HepG2 (cell line): ENCODE results near the gene OR2A25. TPM values are rescaled to one million over a fixed set of nuclear protein-coding genes. Genes with fewer than 3 reads are reported as not detected.

ENCODE experiments used
- ATAC-seq: fragments of 200-7000 bp; cut with Tn5 transposase; 3 replicates; pipeline ENCODE4 v1.9.1; 2020; ENCODE audit warnings: mild to moderate bottlenecking, moderate library complexity
- BruUV-seq: library from RNA; stranded (reverse); fragments of 400-500 nt; replicated peaks from 2 replicates; lab custom pipeline; 2021; lab: Mats Ljungman, UMichigan
- CTCF ChIA-PET: fragments of 300-600 bp; formaldehyde crosslinking; extraction: SDS; loops from one replicate; lab custom pipeline; 2021; ENCODE audit warnings: low total read pairs, inconsistent platforms, low intra/inter-chr PET ratio; lab: Yijun Ruan, JAX
- POLR2A ChIA-PET: fragments of 350-600 bp; sonication (Branson Sonifier 250); formaldehyde crosslinking; loops from one replicate; lab custom pipeline; 2020; ENCODE audit warnings: antibody characterized with exemption, inconsistent platforms; lab: Yijun Ruan, JAX
- DNase-seq: peaks from one replicate; pipeline ENCODE4 v3.0.0-alpha.2; 2015; ENCODE audit warnings: low spot score
- FAIRE-seq: peaks from 3 replicates; lab custom pipeline; 2011; peaks lifted over from hg19 to GRCh38; lab: Jason Lieb, UNC
- H2AFZ ChIP-seq: one replicate; pipeline ENCODE4 v1.6.1; 2011; ENCODE audit warnings: low read length, inconsistent platforms
- H3K27ac ChIP-seq: fragments of 300-600 bp; 3 replicates; pipeline ENCODE4 v1.8.0; 2011; ENCODE audit warnings: mixed run types, mild to moderate bottlenecking, mixed read lengths, low read length, inconsistent platforms; ENCODE audit not compliant: insufficient read depth; ENCODE audit errors: extremely low read length
- H3K27me3 ChIP-seq, 2 experiments: fragments of 200-600 bp in 1 of 2; 2 replicates in 1 of 2; 3 replicates in 1 of 2; pipeline versions ENCODE4 v1.6.0 to v1.8.0; 2011; ENCODE audit warnings: low read length in 2 of 2, mild to moderate bottlenecking in 2 of 2, moderate library complexity in 2 of 2, inconsistent platforms in 1 of 2; ENCODE audit not compliant: insufficient read depth in 2 of 2, control insufficient read depth in 1 of 2
- H3K36me3 ChIP-seq, 2 experiments: fragments of 200-600 bp in 1 of 2; replicated peaks in 1 of 2; 2 replicates in 1 of 2; 3 replicates in 1 of 2; pipeline versions ENCODE4 v1.5.1 to v1.8.0; 2011; ENCODE audit warnings: low read length in 2 of 2, inconsistent platforms in 1 of 2; ENCODE audit not compliant: insufficient read depth in 2 of 2, control insufficient read depth in 1 of 2
- H3K4me1 ChIP-seq: 2 replicates; pipeline ENCODE4 v1.5.1; 2012; ENCODE audit warnings: low read length, inconsistent platforms; ENCODE audit not compliant: insufficient read depth
- H3K4me2 ChIP-seq: 2 replicates; pipeline ENCODE4 v1.6.0; 2011; ENCODE audit warnings: low read depth, low read length, inconsistent platforms
- H3K4me3 ChIP-seq, 3 experiments: fragments of 200-600 bp in 1 of 3; sonication (generic), shearing (Covaris generic) in 1 of 3; replicated peaks in 1 of 3; 2 replicates each; pipeline ENCODE4 v1.5.1; 2011 to 2016; ENCODE audit warnings: low read length in 3 of 3, inconsistent platforms in 2 of 3, low read depth in 2 of 3, mild to moderate bottlenecking in 2 of 3, control low read depth in 1 of 3, mixed read lengths in 1 of 3; ENCODE audit not compliant: insufficient read depth in 1 of 3
- H3K79me2 ChIP-seq: one replicate; pipeline ENCODE4 v1.6.1; 2011; ENCODE audit warnings: low read length, inconsistent platforms; ENCODE audit not compliant: insufficient read depth
- H3K9ac ChIP-seq: 2 replicates; pipeline ENCODE4 v1.6.0; 2011; ENCODE audit warnings: mild to moderate bottlenecking, low read depth, low read length, inconsistent platforms; ENCODE audit not compliant: insufficient read depth
- H3K9me3 ChIP-seq: 2 replicates; pipeline ENCODE4 v1.5.1; 2012; ENCODE audit warnings: mild to moderate bottlenecking, low read length
- H4K20me1 ChIP-seq: 2 replicates; pipeline ENCODE4 v1.6.0; 2011; ENCODE audit warnings: inconsistent platforms, mild to moderate bottlenecking, low read length, moderate library complexity; ENCODE audit not compliant: insufficient read depth
- HNRNPL ChIP-seq: fragments of 200-400 bp; formaldehyde crosslinking; IDR thresholded peaks from 2 replicates; pipeline ENCODE4 v1.6.1; 2017; ENCODE audit warnings: mild to moderate bottlenecking, low read depth, low read length
- KLF12 ChIP-seq: sonication (generic); formaldehyde crosslinking; IDR thresholded peaks from 2 replicates; pipeline ENCODE4 v1.4.0; 2020; ENCODE audit warnings: missing genetic modification reagents, borderline replicate concordance
- NPAS2 ChIP-seq: sonication (generic); formaldehyde crosslinking; IDR thresholded peaks from 2 replicates; pipeline ENCODE4 v1.8.0; 2022; ENCODE audit warnings: mild to moderate bottlenecking, missing genetic modification reagents, borderline replicate concordance
- RXRB ChIP-seq: IDR thresholded peaks from 2 replicates; pipeline ENCODE4 v1.6.1; 2016; ENCODE audit warnings: borderline replicate concordance, missing genetic modification reagents, missing compliant biosample characterization
- SMAD3 ChIP-seq: sonication (generic); formaldehyde crosslinking; IDR thresholded peaks from 2 replicates; pipeline ENCODE4 v1.4.0; 2020; ENCODE audit warnings: missing genetic modification reagents
- ZFP90 ChIP-seq: sonication (generic); formaldehyde crosslinking; IDR thresholded peaks from 2 replicates; pipeline ENCODE4 v1.8.0; 2022; ENCODE audit warnings: missing genetic modification reagents, mild to moderate bottlenecking, inconsistent platforms, borderline replicate concordance
- ZNF512B ChIP-seq: sonication (generic); formaldehyde crosslinking; IDR thresholded peaks from 2 replicates; pipeline ENCODE4 v1.5.1; 2020; ENCODE audit warnings: missing genetic modification reagents, mild to moderate bottlenecking, borderline replicate concordance
- ZNF597 ChIP-seq: sonication (generic); formaldehyde crosslinking; IDR thresholded peaks from 2 replicates; pipeline ENCODE4 v1.5.0; 2020; ENCODE audit warnings: missing genetic modification reagents
- ZNF781 ChIP-seq: sonication (generic); formaldehyde crosslinking; IDR thresholded peaks from 2 replicates; pipeline ENCODE4 v1.5.1; 2020; ENCODE audit warnings: borderline replicate concordance, mild to moderate bottlenecking, missing genetic modification reagents; ENCODE audit errors: not compliant biosample characterization
- WGBS: methylation state at CpG from one replicate; pipeline ENCODE4 v1.1.6; 2017; ENCODE audit warnings: low lambda C conversion rate; 5-methylcytosine and 5-hydroxymethylcytosine counted together
- in situ Hi-C: cut with HindIII; loops from 2 replicates; pipeline ENCODE4 v1.10.0; 2017; ENCODE audit warnings: low pct_unique_long_range_greater_than_20kb; ENCODE audit not compliant: extremely low pct_ligation_motif_present
- intact Hi-C: fragments of 100-400 bp; cut with micrococcal nuclease; formaldehyde crosslinking; loops from one replicate; pipeline ENCODE4 v1.10.0; 2022; ENCODE audit not compliant: unreplicated experiment
- polyA plus RNA-seq, 8 experiments: library from polyadenylated mRNA; depleted of rRNA in 3 of 8; stranded (reverse) in 7 of 8; unstranded in 1 of 8; fragments of >200 nt; fragmentation: Illumina TruSeq in 4 of 8; extraction: Trizol in 4 of 8; gene quantifications; 2 replicates each; pipeline versions ENCODE4 v1.2.1 to v1.2.3, GENCODE V29; 2011 to 2016; ENCODE audit warnings: low read depth in 4 of 8, missing spikeins in 1 of 8, mixed read lengths in 1 of 8; ENCODE audit not compliant: insufficient read depth in 1 of 8
- total RNA-seq, 5 experiments: library from RNA; depleted of rRNA; stranded (reverse); fragments of >200 nt; fragmentation: Illumina TruSeq; extraction: Trizol; gene quantifications; 2 replicates each; pipeline ENCODE4 v1.2.3, GENCODE V29; 2016; ENCODE audit warnings: low read depth in 1 of 5

OR2A25 gene
- total and polyA plus RNA-seq, 2 of the 13 experiments (the other 11 are each of a cell fraction or from before 2014, with no cell fraction given), result 0.07 TPM; not detected in 1

- Histone ChIP-seq H3K4me2 (no peak overlapping the region), H3K9me3 (no peaks in the 10 kb centered on the region), H3K79me2 (no peaks in the 10 kb centered on the region), H3K9ac (no peak overlapping the region), H3K4me1 (peaks cover 6% of the 10 kb centered on the region; the same call in 1 of the 2 replicates), H3K4me3 (no peak overlapping the region), H3K27ac (no peak overlapping the region), H3K36me3 (no peaks in the 10 kb centered on the region), H3K27me3 (no peaks in the 10 kb centered on the region), H2AFZ (no peak overlapping the region), H4K20me1 (no peaks in the 10 kb centered on the region)
- BruUV-seq, result no TSS peak
- WGBS, result 53% methylated on average over 1 of the region's 1 CpG
- ATAC-seq (no peak), DNase-seq (no peak), FAIRE-seq (no peak)
- ChIA-PET CTCF (no interaction called here), POLR2A (no interaction called here)
- intact Hi-C loops, result no loop called here
- in situ Hi-C loops, result no loop called here
- TF ChIP-seq ZNF512B (CRISPR knock-in tag), result no peak
- TF ChIP-seq KLF12 (CRISPR knock-in tag), result no peak
- TF ChIP-seq ZNF781 (CRISPR knock-in tag), result no peak
- no peak for TF ChIP-seq SMAD3 (CRISPR knock-in tag)
- no peak for TF ChIP-seq NPAS2 (CRISPR knock-in tag)
- TF ChIP-seq HNRNPL, result no peak
- no peak for TF ChIP-seq RXRB
- TF ChIP-seq ZNF597 (CRISPR knock-in tag), result no peak
- TF ChIP-seq ZFP90 (CRISPR knock-in tag), result no peak
Measured at GRCh38 chr7:144037414-144038035, 32.1 kb upstream of the OR2A25 start.
